ENCODE results near the gene INTS7.

Gene INTS7

DNA sequence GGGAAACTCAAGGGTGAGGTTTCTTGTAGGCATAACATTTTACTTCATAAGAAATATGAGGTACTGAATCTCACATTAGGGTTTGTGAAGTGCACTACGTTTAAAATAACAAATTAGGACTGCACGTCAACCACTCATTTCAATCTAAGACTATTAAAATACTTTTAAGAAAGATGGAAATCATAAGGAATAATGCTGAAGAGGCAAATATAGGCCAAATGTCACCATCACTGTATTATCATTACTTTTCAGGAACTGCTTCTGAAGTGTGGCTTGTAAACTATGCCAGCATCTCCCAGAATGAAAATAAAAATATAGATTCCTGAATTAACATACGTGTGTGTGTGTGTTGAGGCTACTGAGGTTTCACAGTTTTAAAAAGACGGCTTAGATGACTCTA is 56.8 kb downstream of the INTS7 start:
- H3K4me3 ChIP-seq (ENCODE audit: control insufficient read depth, low read depth, low read length): no peak overlapping the region
- TF ChIP-seq, protein P1, sequence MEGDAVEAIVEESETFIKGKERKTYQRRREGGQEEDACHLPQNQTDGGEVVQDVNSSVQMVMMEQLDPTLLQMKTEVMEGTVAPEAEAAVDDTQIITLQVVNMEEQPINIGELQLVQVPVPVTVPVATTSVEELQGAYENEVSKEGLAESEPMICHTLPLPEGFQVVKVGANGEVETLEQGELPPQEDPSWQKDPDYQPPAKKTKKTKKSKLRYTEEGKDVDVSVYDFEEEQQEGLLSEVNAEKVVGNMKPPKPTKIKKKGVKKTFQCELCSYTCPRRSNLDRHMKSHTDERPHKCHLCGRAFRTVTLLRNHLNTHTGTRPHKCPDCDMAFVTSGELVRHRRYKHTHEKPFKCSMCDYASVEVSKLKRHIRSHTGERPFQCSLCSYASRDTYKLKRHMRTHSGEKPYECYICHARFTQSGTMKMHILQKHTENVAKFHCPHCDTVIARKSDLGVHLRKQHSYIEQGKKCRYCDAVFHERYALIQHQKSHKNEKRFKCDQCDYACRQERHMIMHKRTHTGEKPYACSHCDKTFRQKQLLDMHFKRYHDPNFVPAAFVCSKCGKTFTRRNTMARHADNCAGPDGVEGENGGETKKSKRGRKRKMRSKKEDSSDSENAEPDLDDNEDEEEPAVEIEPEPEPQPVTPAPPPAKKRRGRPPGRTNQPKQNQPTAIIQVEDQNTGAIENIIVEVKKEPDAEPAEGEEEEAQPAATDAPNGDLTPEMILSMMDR (conservative IDR thresholded peaks at IDR 0.05; ENCODE audit: control insufficient read depth, insufficient read depth, low read depth, low read length): no peak
- DNase-seq (ENCODE audit: low read depth): no peak

GRCh38 chr1:211975152-211975941 is 60.0 kb downstream of the INTS7 start:
- TF ChIP-seq, protein P1 (conservative IDR thresholded peaks at IDR 0.05; ENCODE audit: control insufficient read depth, insufficient read depth, low read depth, low read length): no peak
- no peak overlapping the region for H3K4me3 ChIP-seq (ENCODE audit: control insufficient read depth, low read depth, low read length)
- no peak for DNase-seq (ENCODE audit: low read depth)

GRCh38 chr1:211973541-211973940 is 61.8 kb downstream of the INTS7 start:
- TF ChIP-seq, protein P1 (conservative IDR thresholded peaks at IDR 0.05; ENCODE audit: control insufficient read depth, insufficient read depth, low read depth, low read length): no peak
- no peak overlapping the region for H3K4me3 ChIP-seq (ENCODE audit: control insufficient read depth, low read depth, low read length)
- DNase-seq (ENCODE audit: low read depth): no peak

DNA sequence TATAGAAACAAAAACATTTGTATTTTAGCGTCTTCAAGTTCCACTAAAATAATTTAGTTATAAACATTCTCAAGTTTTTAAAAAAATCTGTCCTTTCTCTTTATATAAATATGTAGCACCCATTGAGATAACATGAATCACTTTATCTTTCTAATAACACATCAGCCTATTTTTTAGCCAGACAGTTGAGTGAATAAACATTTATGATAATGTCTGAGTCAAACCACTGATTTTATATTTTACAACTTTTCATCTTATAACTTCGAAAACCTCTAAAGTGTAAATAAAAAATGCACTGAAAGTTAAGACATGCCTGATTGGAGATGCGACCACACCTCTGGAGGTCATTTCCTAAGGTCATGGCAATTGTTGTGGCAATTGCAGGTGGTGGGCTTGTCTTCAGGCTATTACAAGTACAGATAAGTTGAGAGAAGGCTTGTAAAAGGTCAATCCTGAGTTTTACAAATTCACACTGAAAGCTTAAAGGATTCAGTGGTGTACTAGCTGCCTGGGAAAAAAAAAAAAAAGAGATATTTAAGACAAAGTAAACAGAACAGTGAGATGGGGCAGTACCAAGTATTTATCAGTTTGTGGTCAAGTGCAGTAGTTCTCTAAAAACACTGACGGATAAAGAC is 67.0 kb downstream of the INTS7 start:
- H3K4me3 ChIP-seq (ENCODE audit: control insufficient read depth, low read depth, low read length): no peak overlapping the region
- DNase-seq (ENCODE audit: low read depth): no peak
- TF ChIP-seq, protein P1 (conservative IDR thresholded peaks at IDR 0.05; ENCODE audit: control insufficient read depth, insufficient read depth, low read depth, low read length): no peak

- TF ChIP-seq, protein P1 (conservative IDR thresholded peaks at IDR 0.05; ENCODE audit: control insufficient read depth, insufficient read depth, low read depth, low read length): no peak
- no peak for DNase-seq (ENCODE audit: low read depth)
- H3K4me3 ChIP-seq (ENCODE audit: control insufficient read depth, low read depth, low read length): no peak overlapping the region
These were observed 67.7 kb downstream of the INTS7 start for GRCh38 chr1:211967704-211968103.

DNA sequence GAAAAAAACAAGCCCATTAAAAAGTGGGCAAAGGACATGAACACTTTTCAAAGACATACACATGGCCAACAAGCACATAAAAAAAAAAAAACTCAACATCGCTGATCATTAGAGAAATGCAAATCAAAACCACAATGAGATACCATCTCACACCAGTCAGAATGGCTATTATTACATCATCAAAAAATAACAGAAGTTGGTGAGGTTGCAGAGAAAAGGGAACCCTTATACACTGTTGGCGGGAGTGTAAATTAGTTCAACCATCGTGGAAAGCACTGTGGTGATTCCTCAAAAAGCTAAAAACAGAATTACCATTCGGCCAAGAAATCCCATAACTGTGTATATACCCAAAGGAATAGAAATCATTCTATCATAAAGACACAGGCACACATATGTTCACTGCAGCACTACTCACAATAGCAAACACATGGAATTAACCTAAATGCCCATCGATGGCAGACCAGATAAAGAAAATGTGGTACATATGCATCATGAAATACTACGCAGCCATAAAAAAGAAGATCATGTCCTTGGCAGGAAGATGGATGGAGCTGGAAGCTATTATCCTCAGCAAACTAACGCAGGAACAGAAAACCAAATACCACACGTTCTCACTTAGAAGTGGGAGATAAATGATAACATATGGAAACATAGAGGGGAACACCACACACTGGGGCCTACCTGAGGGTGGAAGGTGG is 70.1 kb downstream of the INTS7 start:
- TF ChIP-seq, protein P1 (conservative IDR thresholded peaks at IDR 0.05; ENCODE audit: control insufficient read depth, insufficient read depth, low read depth, low read length): no peak
- no peak for DNase-seq (ENCODE audit: low read depth)

More for the DNA sequence above, 70.1 kb downstream of the INTS7 start:
- no peak overlapping the region for H3K4me3 ChIP-seq (ENCODE audit: control insufficient read depth, low read depth, low read length)

All from fibroblast of mammary gland (primary cell).